Measurements from ENCODE around the gene PRDM12.

Gene PRDM12

GRCh38 chr9:130689937-130690700 lies 25.7 kb downstream of the PRDM12 start:
- DNase-seq (ENCODE audit: low read depth in 2 of 2): no peak

- no peak for DNase-seq (ENCODE audit: low read depth in 2 of 2)
Observed at GRCh38 chr9:130692321-130692720, 27.9 kb downstream of the PRDM12 start.

DNA sequence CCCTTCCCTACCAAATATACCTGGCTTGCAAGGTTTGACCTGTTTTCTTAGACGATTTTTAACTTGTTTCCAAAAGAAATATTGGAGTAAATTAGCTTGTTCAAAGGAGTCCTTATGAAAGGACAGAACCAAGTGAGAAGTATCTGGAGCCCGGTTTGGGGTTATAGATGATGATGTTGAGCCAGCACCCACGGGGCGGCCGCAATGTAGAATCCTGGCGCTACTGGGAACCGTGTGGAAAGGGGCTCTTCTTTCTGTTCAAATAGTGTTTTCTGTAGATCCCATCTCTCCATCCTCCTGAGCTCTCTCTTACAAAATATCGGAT lies 28.7 kb downstream of the PRDM12 start:
- no peak for DNase-seq (ENCODE audit: low read depth in 2 of 2)

DNA sequence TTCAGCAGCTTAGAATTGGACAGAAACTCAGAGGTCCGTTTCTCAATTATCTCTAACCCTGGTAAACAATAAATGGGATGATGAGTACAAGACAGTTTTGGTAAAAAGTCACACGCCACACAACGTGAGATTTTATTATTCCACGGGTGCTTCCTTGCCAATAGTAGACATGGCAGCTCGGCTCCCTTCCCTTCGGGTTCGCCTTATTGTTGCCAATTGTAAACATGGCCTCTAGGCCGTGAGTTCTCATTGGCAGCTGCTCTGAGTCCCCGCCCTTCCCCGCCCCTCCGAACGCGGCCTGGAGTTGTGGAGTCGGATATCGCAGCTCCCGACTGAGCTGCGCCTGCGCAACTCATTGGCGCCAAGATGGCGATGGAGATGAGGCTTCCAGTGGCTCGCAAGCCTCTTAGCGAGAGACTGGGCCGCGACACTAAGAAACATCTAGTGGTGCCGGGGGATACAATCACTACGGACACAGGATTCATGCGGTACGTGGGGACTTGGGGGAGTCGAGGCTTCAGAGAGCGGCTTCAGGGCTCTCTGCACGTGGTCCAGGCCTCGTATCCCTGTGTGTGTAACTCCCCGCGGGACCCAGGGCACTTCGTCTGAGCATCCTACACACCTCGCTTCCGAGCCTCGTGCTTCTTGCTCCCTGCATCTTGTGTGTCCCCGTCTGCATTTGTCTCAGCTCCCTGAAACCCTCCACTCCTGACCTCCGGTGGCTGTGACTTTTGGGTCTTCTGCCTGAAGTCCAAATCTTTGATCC lies 29.2 kb downstream of the PRDM12 start, which contains the start of gene EXOSC2:
Gene EXOSC2 (plus strand): TSS at position 355 of the 766 bp plus-strand sequence. CDS start 12 bp downstream, at position 367.
- peak; percentile 97 to 99 for DNase-seq (ENCODE audit: low read depth in 2 of 2)

DNA sequence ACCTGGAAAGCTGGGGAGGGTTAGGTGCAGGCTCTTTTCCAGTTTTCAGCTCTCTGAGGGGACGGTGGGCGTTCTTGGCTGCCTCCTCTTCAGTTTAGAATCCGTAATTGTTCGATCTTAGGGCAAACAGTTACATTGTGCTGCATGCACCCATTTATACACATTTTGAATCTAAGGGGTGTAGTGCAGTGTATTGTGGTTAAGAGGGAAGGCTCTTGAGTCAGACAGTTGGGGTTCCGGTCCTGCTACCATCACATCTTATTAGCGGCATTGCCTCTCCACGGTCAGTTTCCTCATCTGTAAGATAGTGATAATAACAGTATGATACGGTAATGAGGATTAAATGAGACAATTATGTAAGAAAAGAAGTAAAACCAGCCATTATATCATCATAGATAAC lies 29.8 kb downstream of the PRDM12 start:
- DNase-seq (ENCODE audit: low read depth in 2 of 2): no peak

GRCh38 chr9:130696139-130696650 lies 31.8 kb downstream of the PRDM12 start:
- DNase-seq (ENCODE audit: low read depth in 2 of 2): no peak

GRCh38 chr9:130696996-130697395 lies 32.6 kb downstream of the PRDM12 start:
- no peak for DNase-seq (ENCODE audit: low read depth in 2 of 2)

DNA sequence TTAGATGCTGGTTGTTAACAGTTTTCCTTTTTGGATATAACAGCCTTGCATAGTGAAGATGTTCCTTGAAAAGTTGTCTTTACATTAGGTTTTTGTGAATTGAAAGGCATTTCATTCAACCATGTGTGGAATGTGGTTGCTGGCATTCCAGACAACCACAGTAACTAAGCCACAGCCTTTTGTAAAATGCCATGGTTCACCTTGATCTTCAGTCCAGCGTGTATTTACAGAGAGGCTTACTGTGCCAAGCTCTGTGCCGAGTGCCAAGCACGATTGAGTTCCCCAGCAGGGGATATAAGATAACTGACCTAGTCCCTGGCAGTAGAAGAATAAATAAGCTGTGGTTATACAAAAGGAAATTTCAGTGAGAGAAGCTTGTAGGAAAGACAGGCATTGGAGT lies 34.1 kb downstream of the PRDM12 start:
- DNase-seq (ENCODE audit: low read depth in 2 of 2): no peak

DNA sequence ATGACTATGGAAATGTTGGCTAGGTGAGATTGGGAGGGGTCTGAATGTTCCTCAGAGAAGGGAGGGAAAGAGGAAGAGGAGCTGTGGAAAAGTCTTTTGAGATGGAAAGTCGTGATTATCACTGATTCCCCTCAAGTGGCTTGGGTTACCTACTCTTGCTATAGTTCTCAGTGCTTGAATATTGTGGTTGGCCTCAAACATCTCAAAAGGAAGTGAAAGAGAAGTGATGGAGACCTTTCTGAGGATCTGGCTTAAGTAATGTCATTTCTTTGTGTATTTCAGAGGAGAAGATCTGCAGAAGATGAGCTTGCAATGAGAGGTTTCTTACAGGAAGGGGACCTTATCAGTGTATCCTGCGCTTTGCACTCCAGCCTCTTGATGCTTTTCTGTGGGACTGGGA lies 34.7 kb downstream of the PRDM12 start:
- no peak for DNase-seq (ENCODE audit: low read depth in 2 of 2)

DNA sequence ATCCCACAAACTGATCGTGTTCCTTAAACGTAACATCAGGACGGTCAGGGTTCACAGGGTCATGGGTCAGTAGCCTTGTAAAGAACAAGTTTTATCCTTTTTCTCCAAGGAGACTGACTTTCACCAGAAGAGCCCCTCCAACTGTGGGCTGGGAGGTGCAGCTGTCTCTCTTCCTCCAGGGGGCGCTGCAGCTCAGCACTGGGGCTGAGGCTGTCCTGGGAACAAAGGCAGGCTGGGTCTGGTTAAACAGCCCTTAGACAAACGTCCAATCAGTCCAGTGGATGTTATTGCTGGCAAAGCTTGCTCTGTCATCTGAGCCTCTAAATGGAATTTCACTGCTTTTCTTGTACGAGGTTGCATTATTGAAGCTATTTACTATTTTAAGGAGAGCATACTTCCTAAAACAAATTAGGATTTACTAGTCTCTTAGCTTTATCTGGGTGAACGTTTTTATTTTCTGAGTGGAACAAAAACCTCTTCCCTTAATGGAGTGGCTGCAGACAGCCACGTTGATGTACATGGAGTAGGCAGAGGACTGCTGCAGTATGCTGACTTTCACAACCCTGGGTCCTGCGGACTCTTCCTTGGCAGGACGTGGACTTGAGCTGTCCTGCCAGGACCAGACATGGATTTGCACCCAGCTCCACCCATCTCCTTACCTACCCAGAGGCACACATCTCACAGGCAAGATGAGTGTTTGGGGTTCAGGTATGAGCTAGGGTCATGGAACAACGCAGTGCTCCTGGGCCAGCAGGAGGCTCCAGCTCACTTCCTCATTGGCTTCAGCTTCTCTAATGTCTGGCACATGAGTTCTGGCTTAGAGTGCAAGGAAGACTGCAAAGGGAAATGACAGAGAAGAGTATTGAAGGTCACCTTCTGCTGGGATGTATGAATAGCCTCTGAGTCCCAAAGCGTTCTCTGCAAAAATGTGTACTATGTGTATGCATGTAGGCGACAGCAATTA lies 36.9 kb downstream of the PRDM12 start:
- peak; percentile 39 to 67 for DNase-seq (ENCODE audit: low read depth in 2 of 2)

GRCh38 chr9:130703501-130703900 lies 39.1 kb downstream of the PRDM12 start:
- DNase-seq (ENCODE audit: low read depth in 2 of 2): no peak

GRCh38 chr9:130707225-130707976 lies 43.0 kb downstream of the PRDM12 start:
- DNase-seq (ENCODE audit: low read depth in 2 of 2): peak in 1 of 2 donors; percentile 59

- no peak for DNase-seq (ENCODE audit: low read depth in 2 of 2)
Observed at GRCh38 chr9:130710822-130711352, 46.5 kb downstream of the PRDM12 start.

DNA sequence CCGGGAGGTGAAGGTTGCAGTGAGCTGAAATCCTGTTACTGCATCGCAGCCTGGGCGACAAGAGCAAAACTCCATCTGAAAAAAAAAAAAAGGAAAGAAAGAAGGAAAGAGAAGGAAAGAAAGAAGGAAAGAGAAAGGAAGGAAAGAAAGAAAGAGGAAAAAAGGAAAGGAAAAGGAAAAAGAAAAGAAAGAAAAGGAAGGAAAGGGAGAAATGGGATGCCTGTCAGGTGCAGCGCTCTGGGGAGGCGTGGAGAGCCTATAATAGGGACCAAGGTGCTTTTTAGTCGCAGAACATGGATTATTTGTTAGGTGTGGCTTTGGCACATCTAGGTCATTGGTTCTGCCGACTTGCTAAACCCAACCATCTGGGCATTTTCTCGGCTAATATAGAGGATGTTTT lies 47.1 kb downstream of the PRDM12 start:
- no peak for DNase-seq (ENCODE audit: low read depth in 2 of 2)

DNA sequence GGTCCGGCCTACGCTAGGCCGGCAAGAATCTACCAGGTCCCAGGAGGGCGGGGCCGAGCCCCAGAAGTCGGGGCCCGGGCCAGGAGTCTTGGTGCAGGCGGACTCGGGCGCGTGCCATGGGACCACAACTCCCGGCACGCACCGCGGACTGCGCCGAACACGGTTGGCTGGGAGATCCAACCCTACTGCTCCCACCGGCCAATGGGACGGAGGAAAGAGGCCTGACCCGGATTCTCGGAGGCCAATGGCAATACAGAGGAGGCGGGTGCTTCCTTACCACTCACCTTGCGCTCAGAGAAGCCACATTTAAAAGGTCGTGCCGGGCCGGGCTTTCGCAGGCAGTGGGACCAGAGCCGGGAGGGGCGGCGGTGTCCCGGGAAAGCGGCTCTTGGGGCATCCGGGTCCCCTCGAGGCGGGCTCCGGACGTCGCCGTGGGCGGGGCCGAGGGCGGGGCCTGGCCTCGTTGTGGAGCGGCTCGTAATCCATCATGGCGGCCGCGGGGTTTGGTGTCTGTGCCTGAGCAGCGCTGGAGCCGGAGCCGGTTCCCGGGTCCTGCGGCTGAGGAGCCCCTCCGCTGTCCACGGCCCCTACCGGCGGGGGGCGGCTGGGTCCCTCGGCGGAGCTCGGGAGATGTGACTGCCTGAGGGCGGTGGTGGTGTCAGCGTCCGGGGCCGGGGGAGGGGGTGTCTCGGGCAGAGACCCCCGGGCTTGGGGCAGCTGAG lies 48.3 kb downstream of the PRDM12 start:
- DNase-seq (ENCODE audit: low read depth in 2 of 2): peak; percentile 95 to 96

GRCh38 chr9:130713286-130713960 lies 49.0 kb downstream of the PRDM12 start:
- no peak for DNase-seq (ENCODE audit: low read depth in 2 of 2)

DNA sequence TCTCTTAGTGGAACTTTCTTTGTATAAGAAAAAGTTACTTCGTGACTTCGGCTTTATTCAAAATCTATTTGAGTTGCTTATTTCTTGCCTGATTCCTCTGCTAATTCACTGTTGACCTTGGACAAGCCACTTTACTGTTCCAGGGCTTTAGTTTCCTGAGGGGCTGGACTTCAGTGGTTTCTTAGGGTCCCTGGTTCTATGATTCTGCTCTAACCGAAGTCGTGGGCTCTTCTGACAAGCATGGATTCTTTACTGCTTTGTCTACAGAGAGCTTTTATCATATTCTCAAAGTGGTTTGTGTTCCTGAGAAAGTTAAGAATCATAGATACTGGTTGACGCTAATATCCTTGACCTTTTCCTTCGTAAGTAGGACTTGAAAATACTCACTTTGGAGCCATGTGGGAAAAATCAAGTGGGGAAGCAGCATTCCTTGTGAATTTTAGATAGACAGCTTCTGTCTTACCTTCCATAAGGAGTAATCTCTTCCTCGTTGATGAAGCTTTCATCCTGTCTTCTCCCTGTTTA lies 50.3 kb downstream of the PRDM12 start:
- no peak for DNase-seq (ENCODE audit: low read depth in 2 of 2)

- no peak for DNase-seq (ENCODE audit: low read depth in 2 of 2)
Observed at GRCh38 chr9:130715270-130715669, 50.9 kb downstream of the PRDM12 start.

DNA sequence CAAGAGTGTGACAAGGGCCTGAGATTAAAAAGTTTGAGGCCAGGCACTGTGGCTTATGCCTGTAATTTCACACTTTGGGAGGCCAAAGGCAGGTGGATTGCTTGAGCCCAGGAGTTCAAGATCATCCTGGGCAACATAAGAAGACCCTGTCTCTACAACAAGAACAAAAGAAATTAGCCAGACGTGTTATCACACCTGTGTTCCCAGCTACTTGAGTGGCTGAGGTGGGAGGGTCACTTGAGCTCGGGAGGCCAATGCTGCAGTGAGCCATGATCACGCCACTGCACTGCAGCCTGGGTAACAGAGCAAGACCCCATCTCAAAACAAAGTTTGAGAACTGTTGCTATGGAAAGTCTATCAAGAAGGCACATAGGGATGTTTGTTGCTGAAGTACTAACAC lies 54.2 kb downstream of the PRDM12 start:
- no peak for DNase-seq (ENCODE audit: low read depth in 2 of 2)

Measured in stimulated activated CD4-positive, alpha-beta T cell treated with anti-CD3 and anti-CD28 coated beads, Interleukin-15, amount 100 ng/mL, for 48 hours (primary cell).